NCI-H1092 (cell line): ENCODE measurements around the gene ADISSP.

ENCODE experiments used
- DNase-seq: peaks from one replicate; lab custom pipeline; 2025; lab: John Stamatoyannopoulos, UW

The ADISSP gene

DNA sequence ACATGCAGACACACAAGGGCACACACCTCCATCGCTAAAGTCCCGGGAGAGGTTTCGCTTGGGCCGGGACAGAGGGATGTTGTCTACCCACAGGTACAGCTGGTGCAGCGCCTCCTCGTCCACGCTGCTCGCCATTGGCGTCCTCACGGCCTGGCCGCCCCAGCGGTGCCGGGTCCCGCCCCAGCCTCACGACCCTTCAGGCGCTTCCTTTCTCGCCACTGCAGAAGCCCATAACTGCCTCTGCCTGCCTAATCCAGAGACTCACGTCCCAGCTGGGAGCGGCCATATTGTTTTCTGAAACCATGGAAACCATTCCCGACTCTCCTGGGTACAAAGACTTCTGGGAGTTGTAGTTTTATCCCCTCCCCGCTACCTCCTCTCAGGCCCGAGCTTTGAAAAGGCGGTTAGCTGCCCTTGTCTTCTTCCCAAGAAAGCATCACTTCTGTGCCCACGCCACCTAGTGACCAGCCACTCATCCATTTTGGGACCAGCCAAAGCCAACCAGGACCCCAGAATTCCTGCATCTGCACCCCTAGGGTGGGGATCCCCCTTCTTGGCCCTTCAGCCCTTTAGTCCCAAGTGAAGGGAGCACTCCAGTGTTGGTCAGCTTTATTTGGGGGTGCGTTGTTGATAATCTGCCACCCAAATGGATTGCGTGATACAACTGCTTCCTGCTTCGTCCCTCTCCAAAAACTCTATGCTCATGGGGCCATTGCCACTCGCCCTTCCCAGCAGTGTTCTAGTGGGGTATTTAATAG is 13.8 kb upstream of the ADISSP start, which contains the start of gene SPEF1:
Gene SPEF1, minus strand, starts transcription at position 296 of the 758 bp plus-strand sequence. Its CDS starts 161 bp downstream, at position 135.
- peak; percentile 89 for DNase-seq

DNA sequence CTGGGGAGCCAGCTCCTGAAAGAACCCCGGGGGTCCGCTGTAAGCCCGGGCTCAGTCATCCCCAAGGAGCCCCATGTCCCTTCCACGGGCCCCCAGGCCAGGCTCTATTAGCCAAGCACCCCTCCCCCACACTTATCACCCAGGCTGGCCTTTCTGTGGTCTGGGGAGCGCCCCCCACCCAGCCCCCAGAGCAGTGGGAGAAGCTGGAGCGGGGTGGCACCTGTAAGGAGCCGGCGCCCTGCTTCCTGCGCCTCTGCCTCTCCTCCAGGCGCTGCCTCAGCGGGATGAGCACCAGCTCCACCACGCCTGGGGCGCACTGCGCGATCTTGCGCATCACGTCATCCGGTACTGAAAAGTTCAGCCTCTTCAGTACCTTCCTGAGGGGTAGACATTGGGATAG is 11.4 kb upstream of the ADISSP start:
- no peak for DNase-seq

DNA sequence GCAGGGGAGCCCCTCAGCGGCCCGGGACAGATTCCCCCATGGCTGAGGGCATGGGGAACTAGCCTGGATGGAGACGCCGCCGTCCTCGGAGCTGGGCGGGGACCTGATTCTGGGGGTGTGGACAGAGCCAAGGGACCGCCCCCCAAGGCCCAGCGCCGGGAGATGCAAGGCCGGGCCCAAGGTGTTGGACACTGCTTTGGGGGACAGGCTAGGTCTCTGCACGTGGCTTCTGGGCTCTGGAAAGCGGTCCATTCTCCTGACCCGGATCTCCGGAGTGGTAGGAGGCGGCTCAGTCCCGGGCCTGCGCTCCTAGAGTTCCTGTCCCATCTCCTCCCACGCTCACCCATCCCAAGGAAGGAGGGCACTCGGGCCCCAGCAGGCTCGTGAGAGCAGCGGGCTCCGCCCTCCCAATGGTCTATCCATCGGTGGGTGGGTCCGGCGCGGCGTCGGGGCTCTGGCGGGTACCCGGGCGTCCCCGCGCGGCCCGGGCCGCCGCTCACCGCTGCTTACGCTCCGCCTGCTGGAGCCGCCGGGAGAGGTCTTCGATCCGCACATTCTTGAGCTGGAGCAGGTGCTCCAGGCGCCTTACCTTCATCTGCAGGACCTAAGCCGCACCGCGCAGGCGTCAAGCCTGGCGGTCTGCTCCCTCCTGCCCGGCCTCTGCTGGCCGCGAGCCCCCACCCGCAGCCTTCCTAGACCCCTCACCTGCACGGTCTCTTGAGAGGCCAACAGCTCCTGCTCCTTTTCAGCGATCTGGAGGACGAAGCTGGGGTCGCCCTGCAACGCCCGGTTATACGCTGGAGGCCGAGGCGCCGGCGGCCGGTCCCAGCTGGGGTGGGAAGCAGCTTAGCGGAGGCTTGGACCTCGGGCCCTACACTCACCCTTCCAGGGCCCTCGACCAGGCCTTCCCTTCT is 10.4 kb upstream of the ADISSP start:
- no peak for DNase-seq

DNA sequence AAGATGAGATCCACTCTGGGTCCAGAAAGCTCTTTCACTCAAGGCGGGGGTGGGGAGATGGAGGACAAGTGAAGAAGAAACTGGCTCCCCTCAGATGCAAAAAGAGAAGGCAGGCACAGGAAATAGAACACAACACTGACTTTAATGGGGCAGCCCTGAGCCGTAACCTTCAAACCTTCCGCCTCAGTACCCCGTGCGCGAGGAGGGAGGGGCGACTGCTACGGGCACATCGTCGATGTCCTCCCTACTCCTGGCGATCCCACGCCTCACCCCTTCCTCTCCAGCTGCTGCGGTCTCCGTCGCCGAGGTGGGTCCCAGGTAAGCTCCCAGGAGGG is 9.8 kb upstream of the ADISSP start:
- DNase-seq: no peak

DNA sequence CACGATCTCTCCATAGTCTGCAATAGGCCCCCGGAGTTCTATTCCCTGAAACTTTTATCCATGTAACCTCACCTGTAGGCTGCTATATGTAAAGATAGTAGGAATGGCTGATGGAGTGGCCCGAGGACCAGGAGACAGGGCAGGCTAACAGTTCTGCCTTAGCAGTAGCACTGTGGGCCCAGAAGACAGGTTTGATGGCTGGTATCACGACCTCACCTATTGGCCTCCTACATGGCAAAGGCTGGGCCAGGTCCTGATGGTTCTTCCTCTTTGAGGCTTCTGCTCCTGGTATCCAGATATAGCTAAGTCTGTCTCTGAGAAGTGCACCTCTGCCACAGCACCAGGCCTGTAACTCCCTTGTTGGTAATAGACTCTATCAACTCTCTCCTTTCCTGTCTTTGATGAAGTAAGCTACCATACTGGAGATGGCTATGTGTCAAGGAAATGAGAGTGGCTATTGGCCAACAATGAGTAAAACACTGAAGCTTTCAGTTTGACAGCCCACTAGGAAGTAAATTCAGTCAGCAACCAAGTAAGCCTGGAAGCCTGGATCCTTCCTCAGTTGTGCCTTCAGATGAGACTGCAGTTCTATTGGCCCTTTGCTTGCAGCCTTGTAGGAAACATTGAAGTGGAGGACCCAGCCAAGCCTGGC is 8.0 kb upstream of the ADISSP start:
- DNase-seq: no peak

DNA sequence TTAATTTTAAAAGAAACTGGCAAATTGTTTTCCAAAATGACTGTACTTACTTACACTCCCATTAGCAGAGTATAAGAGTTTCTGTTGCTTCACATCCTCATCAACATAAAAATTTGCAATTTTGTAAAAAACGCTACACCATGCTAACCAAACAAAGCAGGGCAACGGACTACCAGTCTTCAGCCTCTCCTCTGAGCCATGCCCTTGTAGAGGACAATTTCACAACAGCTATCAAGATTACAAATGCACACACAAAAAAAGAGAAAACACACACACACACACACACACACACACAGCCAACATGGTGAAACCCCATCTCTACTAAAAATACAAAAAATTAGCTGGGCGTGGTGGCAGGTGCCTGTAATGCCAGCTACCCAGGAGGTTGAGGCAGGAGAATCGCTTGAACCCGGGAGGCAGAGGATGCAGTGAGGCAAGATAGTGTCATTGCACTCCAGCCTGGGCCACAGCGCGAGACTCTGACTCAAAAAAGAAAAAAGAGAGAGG is 4.1 kb upstream of the ADISSP start:
- DNase-seq: no peak

DNA sequence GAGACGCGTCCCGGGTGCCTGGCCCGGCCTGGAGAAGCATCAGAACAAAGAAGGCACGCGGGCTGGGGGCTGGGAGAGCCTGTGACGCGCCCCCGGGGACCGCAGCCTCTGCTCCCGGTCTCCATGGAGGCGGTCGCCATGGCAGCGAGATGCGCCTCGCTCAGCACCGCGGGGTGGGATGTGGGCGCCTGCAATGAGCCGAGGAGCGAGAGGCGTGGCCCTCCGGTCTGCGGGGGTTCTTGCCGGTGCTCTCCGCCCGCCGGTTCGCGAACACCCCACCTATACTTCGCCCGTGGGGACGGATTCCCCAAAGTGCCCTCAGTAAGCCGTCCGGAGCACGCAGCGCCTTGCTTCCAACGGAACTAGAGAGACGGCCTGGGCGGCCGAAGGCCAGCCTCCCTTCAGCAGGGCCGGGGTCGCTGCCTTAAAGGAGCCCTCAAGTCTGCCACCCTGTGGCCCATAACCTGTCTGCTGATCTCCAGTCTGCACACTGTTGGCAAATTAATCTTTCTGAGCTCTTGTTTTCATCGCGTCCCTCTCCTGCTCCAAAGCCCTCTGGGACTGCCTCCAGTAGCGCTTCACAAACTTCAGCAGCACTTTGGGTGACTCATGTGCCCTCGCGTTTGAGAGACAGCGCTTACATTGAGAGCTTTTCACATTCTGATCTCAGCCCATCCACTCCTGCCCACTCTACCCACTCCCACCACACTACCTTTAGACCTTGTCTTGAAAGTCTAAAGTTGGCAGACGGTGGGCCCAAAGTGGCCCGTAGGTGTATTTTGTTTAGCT is 983 bp upstream of the ADISSP start:
- peak; percentile 46 for DNase-seq

DNA sequence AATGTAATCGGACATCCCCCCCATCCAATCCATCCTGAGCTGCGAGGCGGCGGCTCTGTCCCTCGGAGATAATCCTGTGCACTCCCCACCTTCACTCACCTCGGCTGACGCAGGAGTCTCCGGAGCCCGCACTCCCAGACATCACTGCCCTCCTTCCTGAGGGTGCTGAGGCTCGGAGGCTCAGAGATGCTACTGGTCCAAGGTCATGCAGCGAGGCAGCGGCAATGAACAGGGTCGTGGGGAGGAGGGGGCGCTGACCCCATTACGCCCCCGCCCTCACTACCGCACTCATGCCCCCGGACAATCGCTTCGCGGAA is 485 bp downstream of the ADISSP start:
- DNase-seq: no peak

DNA sequence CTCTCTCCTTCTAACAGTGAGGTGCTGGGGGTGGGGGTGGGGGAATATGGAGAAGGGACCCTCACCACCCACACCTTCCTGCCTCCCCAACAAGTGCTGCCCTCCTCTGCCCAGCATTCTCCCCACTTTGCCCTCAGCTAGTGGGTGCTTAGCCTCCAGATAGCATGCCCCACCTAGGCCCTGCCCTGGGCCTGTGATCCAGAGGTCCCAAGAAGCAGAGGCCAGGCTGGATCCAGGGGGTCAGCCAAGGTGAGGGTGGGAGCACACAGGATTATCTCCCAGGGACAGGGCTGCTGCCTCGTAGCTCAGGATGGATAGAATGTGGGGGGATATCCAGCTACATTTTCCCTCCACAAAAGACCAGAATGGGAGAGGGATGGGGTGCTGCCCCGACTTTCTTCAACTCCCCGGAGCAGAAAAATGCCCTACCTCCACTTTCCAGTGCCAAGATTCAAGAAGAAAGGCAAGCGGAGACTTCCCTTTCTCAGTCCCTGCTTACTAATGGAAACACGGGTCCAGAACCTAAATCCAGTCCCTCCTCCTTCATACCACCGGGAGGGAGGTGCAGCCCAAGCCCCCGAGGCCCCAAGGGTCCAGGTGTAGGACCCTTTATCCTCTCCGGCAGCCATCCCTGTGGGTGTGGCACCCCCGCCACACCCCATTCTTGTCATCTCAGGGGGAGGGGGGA is 987 bp downstream of the ADISSP start:
- no peak for DNase-seq

DNA sequence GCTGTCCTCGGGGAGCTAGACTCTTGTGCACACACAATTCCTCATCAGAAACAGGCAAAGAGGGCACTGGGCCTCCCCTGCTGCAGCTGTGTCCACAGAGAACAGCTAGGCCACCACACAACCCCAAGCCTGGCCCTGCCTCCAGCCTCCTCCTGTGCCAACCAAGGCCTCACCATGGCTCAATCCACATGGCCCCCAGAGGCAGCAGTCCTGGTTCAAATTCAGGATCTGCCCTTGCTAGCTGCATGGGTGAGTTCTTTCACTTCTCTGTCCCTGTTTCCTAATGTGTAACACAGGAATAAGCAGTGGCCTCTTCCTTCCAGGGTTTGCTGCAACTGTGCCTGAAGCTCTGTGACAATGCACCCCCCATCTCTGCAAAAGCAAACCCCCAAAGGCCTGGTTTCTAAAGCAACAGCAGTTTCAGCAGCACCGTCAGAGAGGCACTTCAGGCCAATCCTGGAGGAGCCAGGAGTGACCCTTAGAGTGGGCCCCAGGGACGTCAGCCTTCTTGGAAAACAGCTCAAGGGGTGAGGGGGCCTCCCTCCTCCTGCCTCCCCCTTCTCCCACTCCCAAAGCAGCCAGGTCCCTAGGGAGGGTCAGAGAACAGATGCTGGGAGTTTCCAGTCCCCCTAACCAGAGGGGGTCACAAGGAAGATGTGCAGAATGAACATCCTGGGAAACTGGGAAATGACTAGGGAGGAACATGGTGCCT is 2.2 kb downstream of the ADISSP start:
- no peak for DNase-seq

DNA sequence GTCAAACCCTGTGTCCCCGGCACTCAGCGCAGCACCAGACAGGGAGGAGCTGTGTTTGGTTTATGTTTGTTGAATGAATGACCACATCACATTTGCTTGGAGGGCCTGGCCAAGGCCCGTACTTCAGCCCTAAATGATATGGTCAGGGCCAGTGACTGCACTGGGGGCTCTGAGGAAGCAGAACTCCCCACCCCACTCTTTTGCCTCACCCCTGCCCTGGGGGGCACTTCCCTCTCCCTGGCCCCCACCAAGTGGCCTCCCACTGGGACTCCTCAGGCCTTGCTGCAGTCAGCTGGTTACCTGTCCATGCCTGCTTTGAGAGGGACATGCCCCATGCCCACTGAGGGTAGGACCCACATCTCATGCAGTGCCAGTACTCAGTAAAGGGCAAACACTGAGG is 2.9 kb downstream of the ADISSP start:
- DNase-seq: no peak

DNA sequence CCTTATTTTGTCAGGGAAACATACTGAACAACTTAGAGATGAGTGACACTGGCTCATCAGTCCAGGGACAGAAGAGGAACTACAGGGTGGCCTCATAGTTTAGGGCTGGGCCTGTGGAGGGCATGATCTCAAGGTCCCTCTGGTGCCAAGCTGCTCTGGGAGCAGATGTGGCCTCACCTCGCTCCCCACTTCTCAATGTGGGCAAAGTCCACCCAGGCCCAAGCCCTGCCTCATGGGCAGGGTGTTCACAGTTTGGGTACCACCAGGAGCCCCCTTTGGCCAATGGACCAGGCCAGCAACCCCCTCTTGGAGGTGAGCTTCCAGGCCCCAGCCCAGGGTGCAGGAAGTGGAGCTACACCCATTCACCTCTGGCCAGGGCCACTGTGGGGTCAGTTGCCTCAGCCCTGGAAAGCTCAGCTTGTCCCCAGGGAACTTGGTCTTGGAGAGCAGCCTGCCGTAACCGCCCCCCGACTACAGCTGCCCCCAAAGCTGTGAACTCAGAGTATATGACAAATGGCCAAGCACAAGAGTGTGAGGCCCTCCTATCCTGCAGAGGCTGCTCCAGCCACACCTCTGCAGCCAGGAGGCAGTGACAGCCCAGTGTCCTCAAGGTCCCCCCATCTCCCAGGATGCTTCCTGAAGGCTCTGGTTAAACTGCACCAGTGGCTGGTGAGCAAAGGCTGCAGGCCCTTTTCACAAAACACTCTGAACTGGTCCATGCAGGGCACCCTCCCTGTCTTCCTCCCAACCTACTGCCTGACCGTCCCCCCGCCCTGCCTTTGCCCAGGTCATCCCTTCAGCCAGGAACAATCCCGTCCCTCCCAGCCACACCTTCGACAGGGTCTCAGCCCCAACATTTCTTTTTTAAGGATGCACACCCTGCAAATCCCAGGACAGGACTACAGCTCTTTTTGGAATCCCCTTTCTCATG is 3.6 kb downstream of the ADISSP start:
- DNase-seq: no peak

DNA sequence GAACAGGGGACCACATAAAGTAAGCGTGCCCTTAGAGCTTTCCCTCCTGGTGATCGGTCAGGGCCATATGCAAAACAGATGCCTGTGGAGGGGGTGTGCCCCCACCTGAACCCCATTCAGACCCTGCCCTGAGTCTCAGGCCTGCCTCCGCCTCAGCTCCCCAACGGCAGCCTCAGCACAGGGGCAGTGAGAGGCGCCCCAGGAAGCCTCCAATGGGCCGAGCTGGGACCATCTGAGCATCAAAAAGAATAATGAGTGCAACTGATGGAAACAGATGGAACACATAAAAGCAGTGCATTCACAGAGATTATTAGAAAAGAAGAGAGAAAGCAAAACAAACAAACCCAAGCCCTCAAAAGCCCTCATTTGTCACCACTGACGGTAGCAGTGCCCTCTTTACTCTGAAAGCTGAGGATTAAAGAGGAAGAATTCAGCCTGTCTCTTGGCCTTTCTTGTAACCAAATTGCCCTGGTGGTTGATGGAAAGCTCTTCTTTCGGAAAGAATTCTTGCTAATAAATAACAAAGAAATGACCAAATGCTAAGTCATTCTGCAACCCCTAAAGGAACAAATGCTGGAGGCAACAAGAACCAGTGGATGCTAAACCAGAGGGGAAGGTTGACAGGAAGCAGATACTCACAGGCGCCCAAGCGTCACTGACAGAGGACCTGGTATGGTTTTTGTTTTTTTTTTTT is 6.8 kb downstream of the ADISSP start:
- DNase-seq: no peak

DNA sequence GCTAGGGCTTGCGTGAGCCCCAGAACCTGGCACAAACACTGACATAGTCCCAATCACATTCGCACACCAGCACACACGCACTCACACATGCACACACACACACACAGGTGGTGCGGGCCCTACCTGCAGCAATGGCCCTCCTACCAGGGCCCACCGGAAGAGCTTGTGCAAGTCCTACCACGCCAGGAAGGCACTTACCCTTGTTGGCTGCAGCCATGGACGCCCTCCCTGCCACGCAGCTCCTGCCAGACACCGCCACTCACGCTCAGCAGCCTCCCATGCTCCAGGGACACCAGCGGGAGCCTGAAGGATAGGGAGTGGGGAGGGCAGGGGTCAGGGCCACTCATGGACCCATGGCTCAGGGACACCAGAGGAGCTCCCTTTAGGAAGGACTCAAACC is 7.7 kb downstream of the ADISSP start:
- no peak for DNase-seq

DNA sequence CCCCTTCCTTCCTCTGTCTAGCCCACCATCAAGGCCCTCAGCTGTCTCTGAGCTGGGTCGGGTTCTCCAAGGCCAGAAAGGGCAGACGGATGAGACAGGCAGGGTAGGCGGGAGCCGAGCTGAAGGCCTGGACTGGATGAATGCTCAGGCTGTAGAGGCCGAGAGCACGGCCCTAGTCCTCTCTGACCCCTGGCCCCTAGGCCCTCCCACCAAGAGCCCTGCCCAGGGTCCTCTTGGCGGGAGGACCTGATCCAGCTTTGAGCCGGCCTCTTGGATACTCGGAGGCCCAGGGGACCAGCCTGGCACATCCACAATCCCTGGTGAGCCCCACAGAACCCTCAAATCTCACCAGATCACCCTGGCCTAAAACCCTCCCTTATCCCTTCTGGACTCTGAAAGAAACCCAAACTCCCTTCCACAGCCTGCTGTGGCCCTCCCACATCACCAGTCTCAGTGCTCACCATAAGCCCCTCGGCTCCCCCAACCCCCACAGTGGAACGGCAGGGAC is 8.2 kb downstream of the ADISSP start:
- no peak for DNase-seq

DNA sequence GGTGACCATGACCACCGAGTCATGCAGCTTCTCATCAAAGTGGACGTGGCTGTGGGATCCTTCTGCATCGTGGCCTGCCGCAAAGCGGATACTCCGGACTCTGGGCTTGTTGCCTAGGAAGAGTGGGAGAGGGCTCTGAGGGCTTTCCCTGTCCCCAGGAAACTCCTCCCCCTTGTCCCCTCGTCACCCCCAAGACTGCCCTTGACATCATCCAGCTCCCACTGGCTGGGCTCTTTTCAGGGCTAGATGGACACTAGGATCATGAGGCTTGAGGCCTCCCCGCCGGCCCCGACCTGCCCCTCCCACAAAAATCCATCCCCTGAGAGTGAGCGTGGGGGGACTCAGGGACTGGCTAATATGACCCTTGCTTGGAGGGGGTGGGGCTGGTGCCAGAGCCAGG is 9.0 kb downstream of the ADISSP start:
- no peak for DNase-seq

DNA sequence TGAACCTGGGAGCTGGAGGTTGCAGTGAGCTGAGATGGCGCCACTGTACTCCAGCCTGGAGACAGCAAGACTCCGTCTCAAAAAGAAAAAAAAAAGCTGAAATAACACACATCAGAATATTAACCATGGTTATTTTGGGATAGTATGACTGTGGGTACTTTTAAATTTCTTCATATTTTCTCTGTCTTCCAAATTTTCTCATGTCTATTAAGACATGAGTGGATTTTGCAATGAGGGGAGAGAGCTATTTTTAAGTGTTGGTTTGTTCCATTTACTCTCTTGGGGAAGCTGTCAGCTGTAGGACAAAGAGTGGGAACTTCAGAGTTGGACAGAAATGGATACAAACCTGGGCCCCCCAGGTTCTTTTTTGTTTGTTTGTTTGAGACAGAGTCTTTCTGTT is 10.3 kb downstream of the ADISSP start:
- no peak for DNase-seq

DNA sequence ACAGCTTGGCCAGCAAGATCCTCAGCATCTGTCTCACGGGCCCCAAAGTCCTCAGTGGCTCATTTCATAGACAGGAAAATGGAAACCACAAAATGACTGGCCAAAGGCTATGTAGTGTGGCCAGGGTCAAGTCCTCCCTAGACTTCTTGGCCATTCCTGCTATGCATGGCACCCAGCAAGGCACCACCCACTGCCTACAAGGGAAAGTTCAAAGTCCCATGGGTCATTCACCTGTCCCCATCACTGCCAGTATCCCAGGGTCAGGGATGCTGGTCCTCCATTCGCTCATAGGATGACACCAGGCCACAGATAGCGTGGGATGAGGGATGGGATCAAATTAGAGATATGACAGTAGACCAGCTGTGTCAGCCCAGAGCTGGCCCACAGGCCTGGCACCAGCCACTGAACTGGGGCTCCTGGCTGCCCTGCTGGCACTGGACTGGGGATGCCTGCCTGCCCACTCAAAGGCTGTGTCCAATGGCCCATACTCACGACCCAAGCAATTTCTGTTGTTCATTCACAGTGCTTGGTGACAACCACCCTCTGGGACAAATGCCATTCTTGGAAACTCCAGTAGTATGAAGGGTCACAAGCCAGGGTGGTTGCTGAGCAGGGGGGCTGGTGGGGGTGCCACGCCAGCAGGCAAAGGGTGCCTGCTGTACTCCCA is 11.6 kb downstream of the ADISSP start:
- no peak for DNase-seq
